22Rv1 (cell line): ENCODE measurements around the gene SIGLEC10.

Source experiments
- CTCF ChIP-seq: fragments of 450-650 bp; IDR thresholded peaks from 2 replicates; pipeline ENCODE4 v1.5.1; 2017; ENCODE audit warnings: mild to moderate bottlenecking
- ZFX ChIP-seq: fragments of 450-650 bp; IDR thresholded peaks from 2 replicates; pipeline ENCODE4 v1.6.1; 2017; ENCODE audit warnings: antibody characterized with exemption, borderline replicate concordance

GRCh38 chr19:51371186-51371690 lies 46.2 kb downstream of the SIGLEC10 start:
- no peak for TF ChIP-seq CTCF
- no peak for TF ChIP-seq ZFX
